Fibroblast of lung (primary cell): ENCODE results near the gene CEP128. TPM values are rescaled to one million over a fixed set of nuclear protein-coding genes. Genes with fewer than 3 reads are reported as not detected.

ENCODE experiments used
- DNase-seq, 2 donors: peaks; one replicate each; pipeline versions ENCODE4 v3.0.0 to v3.0.0-alpha.2; 2010; ENCODE audit warnings: low read depth in 2 of 2
- H2AFZ ChIP-seq: 2 replicates; pipeline ENCODE4 v1.5.1; 2012; ENCODE audit warnings: low read length, control low read depth, inconsistent platforms
- H3K27ac ChIP-seq: 2 replicates; pipeline ENCODE4 v1.5.1; 2011; ENCODE audit warnings: low read length, control low read depth; ENCODE audit not compliant: insufficient read depth
- H3K27me3 ChIP-seq: 2 replicates; pipeline ENCODE4 v1.5.1; 2011; ENCODE audit warnings: mild to moderate bottlenecking, low read length; ENCODE audit not compliant: control insufficient read depth, insufficient read depth
- H3K36me3 ChIP-seq: 2 replicates; pipeline ENCODE4 v1.5.1; 2011; ENCODE audit warnings: low read length; ENCODE audit not compliant: control insufficient read depth, insufficient read depth
- H3K4me1 ChIP-seq: 2 replicates; pipeline ENCODE4 v1.5.1; 2011; ENCODE audit warnings: low read length; ENCODE audit not compliant: control insufficient read depth, insufficient read depth; ENCODE audit errors: extremely low read depth
- H3K4me2 ChIP-seq: 2 replicates; pipeline ENCODE4 v1.5.1; 2011; ENCODE audit warnings: low read length, control low read depth; ENCODE audit not compliant: insufficient read depth; ENCODE audit errors: extremely low read depth
- H3K4me3 ChIP-seq, 4 experiments: fragments of 200-600 bp in 1 of 4; sonication (generic) in 1 of 4; replicated peaks in 1 of 4; 2 replicates each; pipeline ENCODE4 v1.5.1; 2011 to 2016; ENCODE audit warnings: low read length in 4 of 4, low read depth in 3 of 4, mild to moderate bottlenecking in 3 of 4, control low read depth in 2 of 4, inconsistent platforms in 1 of 4, mixed read lengths in 1 of 4; ENCODE audit not compliant: insufficient read depth in 1 of 4; ENCODE audit errors: control extremely low read depth in 1 of 4
- H3K79me2 ChIP-seq: 2 replicates; pipeline ENCODE4 v1.5.1; 2012; ENCODE audit warnings: mild to moderate bottlenecking, low read length, inconsistent platforms; ENCODE audit not compliant: control insufficient read depth, insufficient read depth
- H3K9ac ChIP-seq: 2 replicates; pipeline ENCODE4 v1.5.1; 2011; ENCODE audit warnings: mild to moderate bottlenecking, low read length, control low read depth; ENCODE audit not compliant: insufficient read depth
- H3K9me3 ChIP-seq: 2 replicates; pipeline ENCODE4 v1.5.1; 2012; ENCODE audit warnings: low read depth, low read length; ENCODE audit not compliant: control insufficient read depth, insufficient read depth
- H4K20me1 ChIP-seq: 2 replicates; pipeline ENCODE4 v1.5.1; 2011; ENCODE audit warnings: low read length; ENCODE audit not compliant: control insufficient read depth, insufficient read depth; ENCODE audit errors: extremely low read depth
- EZH2 ChIP-seq: IDR thresholded peaks from 2 replicates; pipeline ENCODE4 v1.5.1; 2012; ENCODE audit warnings: low read length, control low read depth, mild to moderate bottlenecking; ENCODE audit errors: missing control alignments
- polyA plus RNA-seq, 2 donors: library from polyadenylated mRNA; depleted of rRNA in 1 of 2; stranded (reverse) in 1 of 2; unstranded in 1 of 2; fragments of >200 nt; gene quantifications; 2 replicates each; pipeline ENCODE4 v1.2.1, GENCODE V29; 2011 to 2012; ENCODE audit warnings: missing spikeins in 1 of 2
- total RNA-seq: library from RNA; depleted of rRNA; stranded (reverse); fragments of >200 nt; gene quantifications from 2 replicates; pipeline ENCODE4 v1.2.1, GENCODE V29; 2014
- TF ChIP-seq, protein P1 (sequence below), 2 donors: IDR thresholded peaks in 1 of 2; conservative IDR thresholded peaks in 1 of 2; 1 replicate in 1 of 2; 2 replicates in 1 of 2; pipeline ENCODE4 v1.5.1; 2011 to 2012; ENCODE audit warnings: low read length in 2 of 2, control low read depth in 1 of 2, inconsistent platforms in 1 of 2, low read depth in 1 of 2, mild to moderate bottlenecking in 1 of 2

Gene CEP128
- total and polyA plus RNA-seq, 2 donors (not counting 1 experiment from before 2014, with no cell fraction given) = 1.3 to 7.8 TPM

DNA sequence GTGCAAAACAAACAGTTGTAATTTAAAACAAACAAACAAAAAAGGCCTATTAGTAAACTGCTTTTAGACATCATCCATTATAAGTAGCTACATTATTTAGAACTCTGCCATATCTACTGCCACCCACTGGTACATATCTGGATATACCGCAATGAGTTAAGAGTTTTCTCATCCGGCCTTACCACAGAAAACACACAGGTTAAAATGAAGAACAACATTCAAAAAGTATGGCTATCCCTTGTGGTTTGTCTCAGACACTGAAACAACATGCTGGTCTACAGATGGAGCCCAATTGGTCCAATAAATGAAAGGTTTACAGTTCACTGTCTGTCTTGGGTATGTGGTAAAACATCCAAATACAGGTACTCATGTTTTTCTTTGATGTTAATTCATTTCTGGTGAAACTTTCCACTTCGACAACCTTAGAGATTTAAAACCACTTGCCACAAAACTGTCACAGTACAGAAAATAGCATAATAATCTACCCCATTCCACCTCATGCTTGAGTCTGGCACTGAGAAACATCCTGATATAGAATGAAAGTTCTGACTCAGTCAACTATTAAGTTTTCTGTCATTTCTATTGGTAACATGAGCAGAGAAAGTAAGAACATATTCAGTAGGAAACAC lies 354.3 kb downstream of the CEP128 start:
- H3K27ac ChIP-seq = no peak overlapping the region
- H3K79me2 ChIP-seq = no peaks in the 10 kb centered on the region
- H3K4me3 ChIP-seq = no peak overlapping the region
- H2AFZ ChIP-seq = no peak overlapping the region
- DNase-seq = peak; percentile 69 to 70
- TF ChIP-seq, protein P1, sequence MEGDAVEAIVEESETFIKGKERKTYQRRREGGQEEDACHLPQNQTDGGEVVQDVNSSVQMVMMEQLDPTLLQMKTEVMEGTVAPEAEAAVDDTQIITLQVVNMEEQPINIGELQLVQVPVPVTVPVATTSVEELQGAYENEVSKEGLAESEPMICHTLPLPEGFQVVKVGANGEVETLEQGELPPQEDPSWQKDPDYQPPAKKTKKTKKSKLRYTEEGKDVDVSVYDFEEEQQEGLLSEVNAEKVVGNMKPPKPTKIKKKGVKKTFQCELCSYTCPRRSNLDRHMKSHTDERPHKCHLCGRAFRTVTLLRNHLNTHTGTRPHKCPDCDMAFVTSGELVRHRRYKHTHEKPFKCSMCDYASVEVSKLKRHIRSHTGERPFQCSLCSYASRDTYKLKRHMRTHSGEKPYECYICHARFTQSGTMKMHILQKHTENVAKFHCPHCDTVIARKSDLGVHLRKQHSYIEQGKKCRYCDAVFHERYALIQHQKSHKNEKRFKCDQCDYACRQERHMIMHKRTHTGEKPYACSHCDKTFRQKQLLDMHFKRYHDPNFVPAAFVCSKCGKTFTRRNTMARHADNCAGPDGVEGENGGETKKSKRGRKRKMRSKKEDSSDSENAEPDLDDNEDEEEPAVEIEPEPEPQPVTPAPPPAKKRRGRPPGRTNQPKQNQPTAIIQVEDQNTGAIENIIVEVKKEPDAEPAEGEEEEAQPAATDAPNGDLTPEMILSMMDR (conservative IDR thresholded peaks at IDR 0.05 in 1 of 2, IDR thresholded peaks at IDR 0.05 in 1 of 2; ENCODE audit: low read depth in 1 of 2, low read length in 2 of 2) = peak; percentile 42 to 62
- TF ChIP-seq EZH2 = no peak
- no peaks in the 10 kb centered on the region for H3K9me3 ChIP-seq
- H3K9ac ChIP-seq = no peak overlapping the region
- no peaks in the 10 kb centered on the region for H3K27me3 ChIP-seq
- no peak overlapping the region for H3K4me2 ChIP-seq
- H4K20me1 ChIP-seq = no peaks in the 10 kb centered on the region
- no peaks in the 10 kb centered on the region for H3K4me1 ChIP-seq
- H3K36me3 ChIP-seq = no peaks in the 10 kb centered on the region

DNA sequence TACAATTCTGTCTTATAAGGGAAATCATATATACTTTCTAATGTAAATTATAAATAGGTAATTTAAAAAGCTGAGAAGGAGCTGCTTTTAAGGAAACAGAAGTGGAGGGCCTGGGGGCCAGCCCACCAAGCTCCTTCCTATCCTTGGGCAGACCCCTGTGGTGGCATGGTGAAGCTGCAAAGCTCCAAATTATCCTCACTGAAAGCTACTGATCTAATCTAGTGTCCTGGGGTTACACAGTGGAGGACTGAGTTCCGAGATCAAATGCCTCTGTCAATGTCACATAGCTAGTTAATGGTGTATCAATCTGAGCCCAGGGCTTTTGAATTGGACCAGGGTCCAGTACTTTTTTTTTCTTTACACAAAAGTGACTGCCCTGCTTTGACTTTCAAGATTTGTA lies 355.4 kb downstream of the CEP128 start:
- Histone ChIP-seq H3K36me3 (no peaks in the 10 kb centered on the region), H3K79me2 (no peaks in the 10 kb centered on the region), H4K20me1 (no peaks in the 10 kb centered on the region), H3K4me3 (no peak overlapping the region), H3K9me3 (no peaks in the 10 kb centered on the region), H3K4me1 (no peaks in the 10 kb centered on the region), H2AFZ (no peak overlapping the region), H3K27ac (no peak overlapping the region), H3K9ac (no peak overlapping the region), H3K27me3 (no peaks in the 10 kb centered on the region), H3K4me2 (no peak overlapping the region)
- no peak for DNase-seq
- TF ChIP-seq, protein P1 (conservative IDR thresholded peaks at IDR 0.05 in 1 of 2, IDR thresholded peaks at IDR 0.05 in 1 of 2; ENCODE audit: low read depth in 1 of 2, low read length in 2 of 2) = no peak
- TF ChIP-seq EZH2 = no peak

DNA sequence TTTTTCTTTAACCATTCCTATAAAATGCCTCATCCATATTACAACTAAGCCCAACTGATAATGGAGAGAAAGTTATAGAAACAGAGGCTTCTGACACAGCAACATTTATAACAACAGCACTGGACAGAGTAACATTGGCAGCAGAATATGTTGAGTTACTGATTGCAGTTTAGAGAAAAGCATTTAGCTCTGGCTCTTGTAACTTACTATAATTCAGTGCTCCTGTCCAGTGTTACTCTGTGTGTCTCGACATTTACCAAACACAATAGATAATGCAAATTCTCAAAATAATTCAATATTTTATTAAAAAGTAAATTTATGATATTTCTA lies 356.1 kb downstream of the CEP128 start:
- no peak overlapping the region for H3K4me3 ChIP-seq
- no peak for DNase-seq
- no peak overlapping the region for H3K9ac ChIP-seq
- H3K36me3 ChIP-seq = no peaks in the 10 kb centered on the region
- no peak for TF ChIP-seq EZH2
- H3K27ac ChIP-seq = no peak overlapping the region
- no peaks in the 10 kb centered on the region for H3K27me3 ChIP-seq
- no peaks in the 10 kb centered on the region for H3K4me1 ChIP-seq
- H3K79me2 ChIP-seq = no peaks in the 10 kb centered on the region
- no peaks in the 10 kb centered on the region for H3K9me3 ChIP-seq
- no peak overlapping the region for H3K4me2 ChIP-seq
- H4K20me1 ChIP-seq = no peaks in the 10 kb centered on the region
- H2AFZ ChIP-seq = no peak overlapping the region
